Right atrium auricular region (tissue), 2 donors: Measurements from ENCODE around the gene PIK3R1. TPM values are rescaled to one million over a fixed set of nuclear protein-coding genes. Genes with fewer than 3 reads are reported as not detected.
"Not testable (repeated sequence)": the region's sequence is repeated elsewhere in the genome, so short reads cannot be mapped to it uniquely, and the experiment has no call there.

ENCODE experiments used
- DNase-seq: peaks from one replicate; pipeline ENCODE4 v3.0.0-alpha.2; 2019; ENCODE audit warnings: low spot score
- H3K27ac ChIP-seq, 2 donors: fragments of 200-600 bp; sonication (generic); 1 replicate in 1 of 2; 2 replicates in 1 of 2; pipeline ENCODE4 v1.5.1; 2016 to 2019
- H3K27me3 ChIP-seq, 2 donors: fragments of 200-600 bp; sonication (generic); one replicate each; pipeline versions ENCODE4 v1.5.1 to v1.6.0; 2017 to 2019
- H3K36me3 ChIP-seq: fragments of 200-600 bp; sonication (generic); one replicate; pipeline ENCODE4 v1.5.1; 2016
- H3K4me1 ChIP-seq, 2 donors: fragments of 200-600 bp; sonication (generic); one replicate each; pipeline versions ENCODE4 v1.5.1 to v1.6.0; 2017 to 2019
- H3K4me3 ChIP-seq, 2 donors: fragments of 200-600 bp; sonication (generic); 1 replicate in 1 of 2; 2 replicates in 1 of 2; pipeline ENCODE4 v1.5.1; 2017 to 2019; ENCODE audit warnings: mild to moderate bottlenecking in 1 of 2, moderate library complexity in 1 of 2
- H3K9me3 ChIP-seq, 2 donors: fragments of 200-600 bp; sonication (generic); one replicate each; pipeline ENCODE4 v1.5.1; 2019
- CTCF ChIP-seq, 2 donors: fragments of 200-600 bp; sonication (generic); IDR thresholded peaks; one replicate each; pipeline ENCODE4 v1.5.1; 2019; ENCODE audit warnings: antibody characterized with exemption in 2 of 2
- total RNA-seq, 2 donors: library from RNA; depleted of rRNA; stranded (reverse); fragments of >200 nt; gene quantifications; one replicate each; pipeline ENCODE4 v1.1.0, GENCODE V29; 2016

The PIK3R1 gene
- total RNA-seq, 2 donors from 2014 or later: 87.0 to 91.1 TPM

DNA sequence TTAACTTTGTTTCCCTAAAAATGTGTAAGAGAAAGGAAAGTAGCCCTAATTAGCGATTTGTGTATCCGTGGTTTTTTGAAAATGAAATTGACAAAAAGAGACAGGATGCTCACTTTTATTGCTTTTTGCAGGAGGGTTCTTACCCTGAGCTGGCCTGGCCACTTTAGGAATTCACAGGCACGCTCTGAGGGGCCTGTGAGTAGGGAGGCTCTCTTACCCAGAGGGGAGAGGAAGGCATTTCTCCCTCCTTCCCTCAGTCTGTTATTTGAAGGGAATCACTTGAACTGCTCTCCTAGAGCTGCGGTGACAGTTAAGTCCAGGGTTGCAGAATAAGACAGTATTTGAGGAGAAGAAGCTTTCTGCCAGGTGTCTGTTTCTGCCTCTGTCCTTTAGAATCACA, 16.7 kb downstream of the PIK3R1 start:
- Histone ChIP-seq H3K4me3 (no peak overlapping the region), H3K9me3 (no peaks in the 10 kb centered on the region), H3K27me3 (no peaks in the 10 kb centered on the region), H3K27ac (no peak overlapping the region), H3K4me1 (peaks cover 0 to 68% of the 10 kb centered on the region in 2 donors), H3K36me3 (peaks cover 20% of the 10 kb centered on the region)
- TF ChIP-seq CTCF (IDR thresholded peaks at IDR 0.05): no peak
- DNase-seq: no peak

- no peak overlapping the region for H3K4me3 ChIP-seq
- peaks cover 0 to 70% of the 10 kb centered on the region in 2 donors for H3K4me1 ChIP-seq
Measured at GRCh38 chr5:68233075-68233474, 17.5 kb downstream of the PIK3R1 start.

DNA sequence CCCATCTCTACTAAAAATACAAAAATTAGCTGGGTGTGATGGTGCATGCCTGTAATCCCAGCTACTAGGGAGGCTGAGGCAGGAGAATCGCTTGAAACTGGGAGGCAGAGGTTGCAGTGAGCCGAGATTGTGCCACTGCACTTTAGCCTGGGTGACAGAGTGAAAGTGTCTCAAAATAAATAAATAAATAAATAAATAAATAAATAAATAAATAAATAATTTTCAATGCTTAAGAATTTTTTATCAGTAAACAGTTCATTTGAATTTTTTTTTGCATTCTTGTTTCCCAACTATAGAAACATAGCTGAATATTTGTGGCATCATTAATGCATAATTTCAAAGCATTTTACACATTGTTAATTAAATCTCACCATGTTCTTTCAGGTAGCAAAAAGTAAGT, 19.7 kb downstream of the PIK3R1 start:
- Histone ChIP-seq H3K4me1 (peaks cover 0 to 75% of the 10 kb centered on the region in 2 donors), H3K36me3 (peaks cover 12% of the 10 kb centered on the region)
- H3K9me3 ChIP-seq, H3K27ac ChIP-seq, H3K4me3 ChIP-seq, H3K27me3 ChIP-seq, DNase-seq: not testable (repeated sequence)

More at GRCh38 chr5:68233075-68233474, 17.5 kb downstream of the PIK3R1 start:
- H3K27ac ChIP-seq: no peak overlapping the region
- TF ChIP-seq CTCF (IDR thresholded peaks at IDR 0.05): no peak
- H3K36me3 ChIP-seq: peaks cover 12% of the 10 kb centered on the region
- no peaks in the 10 kb centered on the region for H3K9me3 ChIP-seq
- DNase-seq: no peak
- no peaks in the 10 kb centered on the region for H3K27me3 ChIP-seq

- Histone ChIP-seq H3K4me3 (no peak overlapping the region), H3K27ac (peak overlapping the region in 1 of 2 donors; percentile 3)
Measured at GRCh38 chr5:68237715-68238114, 22.2 kb downstream of the PIK3R1 start.

GRCh38 chr5:68239487-68239886, 23.9 kb downstream of the PIK3R1 start:
- Histone ChIP-seq H3K27ac (peak overlapping the region; percentile 58 to 67), H3K36me3 (no peaks in the 10 kb centered on the region), H3K4me1 (peaks cover 0 to 71% of the 10 kb centered on the region in 2 donors), H3K9me3 (no peaks in the 10 kb centered on the region), H3K27me3 (no peaks in the 10 kb centered on the region), H3K4me3 (no peak overlapping the region)
- TF ChIP-seq CTCF (IDR thresholded peaks at IDR 0.05): no peak
- DNase-seq: peak; percentile 89

More at GRCh38 chr5:68237715-68238114, 22.2 kb downstream of the PIK3R1 start:
- no peak for DNase-seq
- Histone ChIP-seq H3K27me3 (no peaks in the 10 kb centered on the region), H3K4me1 (peaks cover 0 to 68% of the 10 kb centered on the region in 2 donors), H3K36me3 (no peaks in the 10 kb centered on the region), H3K9me3 (no peaks in the 10 kb centered on the region)
- no peak for TF ChIP-seq CTCF (IDR thresholded peaks at IDR 0.05)

DNA sequence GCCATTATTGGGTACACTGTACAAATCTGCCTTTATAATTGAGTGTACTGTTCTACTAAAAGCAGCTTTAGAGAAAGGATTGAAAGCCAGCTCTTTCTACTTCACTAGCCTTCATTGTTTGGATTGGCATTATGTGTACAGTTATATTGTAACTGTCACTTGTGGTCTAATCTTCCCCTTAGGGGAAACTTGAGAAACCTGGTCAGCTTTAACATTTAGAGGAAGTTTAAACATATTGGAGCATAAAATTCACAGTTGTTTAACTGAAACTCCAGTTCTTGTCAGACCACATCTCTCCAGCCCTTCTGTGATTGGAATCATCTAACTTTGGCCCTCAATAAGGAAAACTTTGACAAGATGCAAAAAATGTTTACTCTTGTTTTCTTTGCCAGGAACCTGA, 24.6 kb downstream of the PIK3R1 start:
- no peak for DNase-seq
- Histone ChIP-seq H3K4me3 (no peak overlapping the region), H3K27me3 (no peaks in the 10 kb centered on the region), H3K9me3 (no peaks in the 10 kb centered on the region), H3K27ac (peak overlapping the region; percentile 58 to 67), H3K4me1 (peaks cover 0 to 75% of the 10 kb centered on the region in 2 donors), H3K36me3 (no peaks in the 10 kb centered on the region)
- no peak for TF ChIP-seq CTCF (IDR thresholded peaks at IDR 0.05)
